Liver (tissue), 9 donors: ENCODE measurements around the gene ARPIN. TPM values are rescaled to one million over a fixed set of nuclear protein-coding genes. Genes with fewer than 3 reads are reported as not detected.

ENCODE experiments used
- DNase-seq: peaks from one replicate; pipeline ENCODE4 v3.0.0-alpha.2; 2017; ENCODE audit warnings: low spot score
- H3K27ac ChIP-seq, 2 donors: one replicate each; pipeline ENCODE4 v1.7.0; 2013; ENCODE audit warnings: inconsistent platforms in 2 of 2, low read length in 2 of 2, control low read depth in 1 of 2, low read depth in 1 of 2, mild to moderate bottlenecking in 1 of 2
- H3K27me3 ChIP-seq, 4 donors: one replicate each; pipeline versions ENCODE4 v1.6.1 to v1.7.0; 2013; ENCODE audit warnings: low read length in 3 of 4, inconsistent platforms in 1 of 4, mild to moderate bottlenecking in 1 of 4, moderate library complexity in 1 of 4; ENCODE audit not compliant: control insufficient read depth in 4 of 4, insufficient read depth in 4 of 4
- H3K36me3 ChIP-seq, 4 donors: one replicate each; pipeline versions ENCODE4 v1.6.1 to v1.7.0; 2013; ENCODE audit warnings: low read length in 3 of 4, mild to moderate bottlenecking in 3 of 4, low read depth in 1 of 4, moderate library complexity in 1 of 4; ENCODE audit not compliant: control insufficient read depth in 4 of 4, insufficient read depth in 3 of 4
- H3K4me1 ChIP-seq, 4 donors: one replicate each; pipeline versions ENCODE4 v1.6.1 to v1.7.0; 2013; ENCODE audit warnings: low read length in 3 of 4, mild to moderate bottlenecking in 3 of 4, moderate library complexity in 1 of 4; ENCODE audit not compliant: control insufficient read depth in 4 of 4, insufficient read depth in 4 of 4
- H3K4me3 ChIP-seq, 3 donors: one replicate each; pipeline versions ENCODE4 v1.6.1 to v1.7.0; 2013; ENCODE audit warnings: low read length in 3 of 3, control low read depth in 1 of 3, low read depth in 1 of 3, mild to moderate bottlenecking in 1 of 3
- H3K9ac ChIP-seq, 2 donors: one replicate each; pipeline ENCODE4 v1.7.0; 2013; ENCODE audit warnings: low read length in 2 of 2, mild to moderate bottlenecking in 2 of 2, moderate library complexity in 2 of 2, control low read depth in 1 of 2, low read depth in 1 of 2
- H3K9me3 ChIP-seq, 4 donors: one replicate each; pipeline versions ENCODE4 v1.6.1 to v1.7.0; 2013; ENCODE audit warnings: low read length in 3 of 4; ENCODE audit not compliant: control insufficient read depth in 4 of 4
- ATF3 ChIP-seq: IDR thresholded peaks from 2 replicates; pipeline ENCODE4 v1.6.1; 2016; ENCODE audit warnings: antibody characterized with exemption
- EGR1 ChIP-seq, 2 donors: IDR thresholded peaks; 2 replicates each; pipeline ENCODE4 v1.6.1; 2016 to 2018; ENCODE audit warnings: antibody characterized with exemption in 2 of 2, low read depth in 2 of 2
- FOXA1 ChIP-seq: IDR thresholded peaks from 2 replicates; pipeline ENCODE4 v1.6.1; 2016; ENCODE audit warnings: antibody characterized with exemption
- GABPA ChIP-seq, 2 donors: IDR thresholded peaks in 1 of 2; conservative IDR thresholded peaks in 1 of 2; 2 replicates each; pipeline ENCODE4 v1.6.1; 2016; ENCODE audit warnings: antibody characterized with exemption in 2 of 2, mild to moderate bottlenecking in 1 of 2, moderate library complexity in 1 of 2
- HNF4A ChIP-seq, 2 donors: conservative IDR thresholded peaks; 2 replicates each; pipeline ENCODE4 v1.6.1; 2016; ENCODE audit warnings: antibody characterized with exemption in 2 of 2, mild to moderate bottlenecking in 2 of 2
- HNF4G ChIP-seq: IDR thresholded peaks from 2 replicates; pipeline ENCODE4 v1.6.1; 2016; ENCODE audit warnings: antibody characterized with exemption
- JUND ChIP-seq, 2 donors: IDR thresholded peaks; 2 replicates each; pipeline ENCODE4 v1.6.1; 2016; ENCODE audit warnings: antibody characterized with exemption in 2 of 2
- MAX ChIP-seq: IDR thresholded peaks from 2 replicates; pipeline ENCODE4 v1.6.1; 2016; ENCODE audit warnings: antibody characterized with exemption
- NR2F2 ChIP-seq: IDR thresholded peaks from 2 replicates; pipeline ENCODE4 v1.6.1; 2016; ENCODE audit warnings: antibody characterized with exemption
- RAD21 ChIP-seq, 2 donors: IDR thresholded peaks; 2 replicates each; pipeline ENCODE4 v1.6.1; 2016; ENCODE audit warnings: antibody characterized with exemption in 2 of 2, mild to moderate bottlenecking in 2 of 2
- REST ChIP-seq: IDR thresholded peaks from 2 replicates; pipeline ENCODE4 v1.6.1; 2016; ENCODE audit warnings: antibody characterized with exemption, mild to moderate bottlenecking
- RXRA ChIP-seq, 2 donors: IDR thresholded peaks; 2 replicates each; pipeline ENCODE4 v1.6.1; 2017 to 2018; ENCODE audit warnings: antibody characterized with exemption in 2 of 2, mild to moderate bottlenecking in 1 of 2
- SP1 ChIP-seq: IDR thresholded peaks from 2 replicates; pipeline ENCODE4 v1.6.1; 2018; ENCODE audit warnings: antibody characterized with exemption, mild to moderate bottlenecking
- TAF1 ChIP-seq: conservative IDR thresholded peaks from 2 replicates; pipeline ENCODE4 v1.6.1; 2016; ENCODE audit warnings: antibody characterized with exemption, mild to moderate bottlenecking
- WGBS: extraction: QIAGEN DNeasy Blood & Tissue Kit; methylation state at CpG from one replicate; pipeline ENCODE4 v1.1.7; 2013; 5-methylcytosine and 5-hydroxymethylcytosine counted together
- polyA plus RNA-seq, 2 donors: library from polyadenylated mRNA; stranded (reverse) in 1 of 2; unstranded in 1 of 2; fragments of 200-250 nt in 1 of 2; fragments of >200 nt in 1 of 2; fragmentation: Nextera tagmentation in 1 of 2; extraction: Ambion mirVana in 1 of 2; gene quantifications; one replicate each; pipeline versions ENCODE4 v1.2.1 to v1.2.3, GENCODE V29; 2013 to 2015
- total RNA-seq, 2 donors: library from RNA; depleted of rRNA; stranded (reverse); fragments of >200 nt; gene quantifications; one replicate each; pipeline ENCODE4 v1.2.3, GENCODE V29; 2014
- TF ChIP-seq, protein P1 (sequence below): IDR thresholded peaks from 2 replicates; pipeline ENCODE4 v1.6.1; 2016; ENCODE audit warnings: antibody characterized with exemption
- TF ChIP-seq, protein P2 (sequence below): fragments of 150-350 bp; IDR thresholded peaks from 2 replicates; pipeline ENCODE4 v1.5.1; 2017; ENCODE audit warnings: improper control_type of control experiment, low read depth, low read length; ENCODE audit not compliant: missing input control
- donor health status: healthy.
- donor health status: healthy.
- donor health status: healthy.
- donor health status: healthy.
- donor health status: healthy.

Gene ARPIN
- total and polyA plus RNA-seq, 4 donors, result 1.6 to 7.2 (median 3.5) TPM

GRCh38 chr15:89936786-89937265 lies 24.1 kb upstream of the ARPIN start:
- TF ChIP-seq TAF1 (no peak), EGR1 (IDR thresholded peaks at IDR 0.05; ENCODE audit: low read depth in 2 of 2) (no peak), REST (no peak), JUND (IDR thresholded peaks at IDR 0.05) (no peak), NR2F2 (no peak), RAD21 (IDR thresholded peaks at IDR 0.05) (no peak), HNF4A (conservative IDR thresholded peaks at IDR 0.05) (no peak), SP1 (no peak), RXRA (IDR thresholded peaks at IDR 0.05) (no peak), FOXA1 (no peak), MAX (no peak), HNF4G (no peak), GABPA (IDR thresholded peaks at IDR 0.05 in 1 of 2, conservative IDR thresholded peaks at IDR 0.05 in 1 of 2) (no peak)
- TF ChIP-seq, protein P1, sequence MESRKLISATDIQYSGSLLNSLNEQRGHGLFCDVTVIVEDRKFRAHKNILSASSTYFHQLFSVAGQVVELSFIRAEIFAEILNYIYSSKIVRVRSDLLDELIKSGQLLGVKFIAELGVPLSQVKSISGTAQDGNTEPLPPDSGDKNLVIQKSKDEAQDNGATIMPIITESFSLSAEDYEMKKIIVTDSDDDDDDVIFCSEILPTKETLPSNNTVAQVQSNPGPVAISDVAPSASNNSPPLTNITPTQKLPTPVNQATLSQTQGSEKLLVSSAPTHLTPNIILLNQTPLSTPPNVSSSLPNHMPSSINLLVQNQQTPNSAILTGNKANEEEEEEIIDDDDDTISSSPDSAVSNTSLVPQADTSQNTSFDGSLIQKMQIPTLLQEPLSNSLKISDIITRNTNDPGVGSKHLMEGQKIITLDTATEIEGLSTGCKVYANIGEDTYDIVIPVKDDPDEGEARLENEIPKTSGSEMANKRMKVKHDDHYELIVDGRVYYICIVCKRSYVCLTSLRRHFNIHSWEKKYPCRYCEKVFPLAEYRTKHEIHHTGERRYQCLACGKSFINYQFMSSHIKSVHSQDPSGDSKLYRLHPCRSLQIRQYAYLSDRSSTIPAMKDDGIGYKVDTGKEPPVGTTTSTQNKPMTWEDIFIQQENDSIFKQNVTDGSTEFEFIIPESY, result no peak
- TF ChIP-seq, protein P2, sequence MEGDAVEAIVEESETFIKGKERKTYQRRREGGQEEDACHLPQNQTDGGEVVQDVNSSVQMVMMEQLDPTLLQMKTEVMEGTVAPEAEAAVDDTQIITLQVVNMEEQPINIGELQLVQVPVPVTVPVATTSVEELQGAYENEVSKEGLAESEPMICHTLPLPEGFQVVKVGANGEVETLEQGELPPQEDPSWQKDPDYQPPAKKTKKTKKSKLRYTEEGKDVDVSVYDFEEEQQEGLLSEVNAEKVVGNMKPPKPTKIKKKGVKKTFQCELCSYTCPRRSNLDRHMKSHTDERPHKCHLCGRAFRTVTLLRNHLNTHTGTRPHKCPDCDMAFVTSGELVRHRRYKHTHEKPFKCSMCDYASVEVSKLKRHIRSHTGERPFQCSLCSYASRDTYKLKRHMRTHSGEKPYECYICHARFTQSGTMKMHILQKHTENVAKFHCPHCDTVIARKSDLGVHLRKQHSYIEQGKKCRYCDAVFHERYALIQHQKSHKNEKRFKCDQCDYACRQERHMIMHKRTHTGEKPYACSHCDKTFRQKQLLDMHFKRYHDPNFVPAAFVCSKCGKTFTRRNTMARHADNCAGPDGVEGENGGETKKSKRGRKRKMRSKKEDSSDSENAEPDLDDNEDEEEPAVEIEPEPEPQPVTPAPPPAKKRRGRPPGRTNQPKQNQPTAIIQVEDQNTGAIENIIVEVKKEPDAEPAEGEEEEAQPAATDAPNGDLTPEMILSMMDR, result no peak
- no peak for DNase-seq
- Histone ChIP-seq H3K9ac (no peak overlapping the region), H3K27me3 (no peaks in the 10 kb centered on the region), H3K9me3 (no peaks in the 10 kb centered on the region), H3K4me1 (no peaks in the 10 kb centered on the region), H3K36me3 (no peaks in the 10 kb centered on the region), H3K4me3 (no peak overlapping the region), H3K27ac (no peak overlapping the region)
- WGBS, result 95% methylated on average over 14 of the region's 14 CpGs

GRCh38 chr15:89936051-89936785 lies 23.5 kb upstream of the ARPIN start:
- Histone ChIP-seq H3K9me3 (no peaks in the 10 kb centered on the region), H3K4me3 (no peak overlapping the region), H3K4me1 (no peaks in the 10 kb centered on the region), H3K27me3 (no peaks in the 10 kb centered on the region), H3K27ac (no peak overlapping the region), H3K9ac (no peak overlapping the region), H3K36me3 (no peaks in the 10 kb centered on the region)
- 82% methylated on average over 8 of the region's 8 CpGs for WGBS
- no peak for DNase-seq
- no peak for TF ChIP-seq RXRA (IDR thresholded peaks at IDR 0.05)
- no peak for TF ChIP-seq MAX
- TF ChIP-seq TAF1, result no peak
- TF ChIP-seq GABPA (IDR thresholded peaks at IDR 0.05 in 1 of 2, conservative IDR thresholded peaks at IDR 0.05 in 1 of 2), result no peak
- TF ChIP-seq, protein P1, result no peak
- TF ChIP-seq FOXA1, result no peak
- TF ChIP-seq RAD21 (IDR thresholded peaks at IDR 0.05), result no peak
- no peak for TF ChIP-seq ATF3
- no peak for TF ChIP-seq HNF4G
- no peak for TF ChIP-seq NR2F2
- TF ChIP-seq, protein P2, result no peak
